GM10266 (cell line): ENCODE data around the gene OSCP1.
"Not testable (repeated sequence)": the region's sequence is repeated elsewhere in the genome, so short reads cannot be mapped to it uniquely, and the experiment has no call there.

Experiments
- DNase-seq: peaks from one replicate; pipeline ENCODE4 v3.0.0; 2012; ENCODE audit errors: extremely low spot score
- CTCF ChIP-seq: IDR thresholded peaks from 2 replicates; pipeline ENCODE4 v1.5.1; 2012; ENCODE audit warnings: mild to moderate bottlenecking, low read depth; ENCODE audit not compliant: control insufficient read depth, insufficient read depth; ENCODE audit errors: missing control alignments

Gene OSCP1

GRCh38 chr1:36450270-36450918 lies at the start of gene OSCP1:
Gene OSCP1, minus strand, starts transcription at chr1:36450451. Its CDS starts 82 bp downstream, at chr1:36450369.
- DNase-seq, result peak; percentile 98
- no peak for TF ChIP-seq CTCF

GRCh38 chr1:36497207-36497606 lies 47.0 kb upstream of the OSCP1 start:
- no peak for DNase-seq
- TF ChIP-seq CTCF, result no peak

GRCh38 chr1:36494971-36495370 lies 44.7 kb upstream of the OSCP1 start:
- no peak for TF ChIP-seq CTCF
- no peak for DNase-seq

GRCh38 chr1:36493524-36493923 lies 43.3 kb upstream of the OSCP1 start:
- no peak for DNase-seq
- no peak for TF ChIP-seq CTCF

GRCh38 chr1:36492491-36492890 lies 42.2 kb upstream of the OSCP1 start:
- TF ChIP-seq CTCF, result no peak
- no peak for DNase-seq

GRCh38 chr1:36489258-36490051 lies 39.2 kb upstream of the OSCP1 start:
- DNase-seq, result not testable (repeated sequence)

GRCh38 chr1:36487906-36488305 lies 37.7 kb upstream of the OSCP1 start:
- TF ChIP-seq CTCF, result no peak
- no peak for DNase-seq

GRCh38 chr1:36487336-36487725 lies 37.1 kb upstream of the OSCP1 start:
- not testable (repeated sequence) for DNase-seq
